ENCODE data around the gene MYH9. TPM values are rescaled to one million over a fixed set of nuclear protein-coding genes. Genes with fewer than 3 reads are reported as not detected.

Gene MYH9
- total RNA-seq, 4 donors from 2014 or later, result 337 to 553 (median 433) TPM

GRCh38 chr22:36286096-36286957 is 101.4 kb downstream of the MYH9 start:
- Histone ChIP-seq H3K4me3 (no peak overlapping the region), H3K27ac (peak overlapping the region in 3 of 4 donors; percentile 31 to 68 (median 59)), H3K9me3 (no peaks in the 10 kb centered on the region), H3K4me1 (peaks cover 0 to 5% (median 0%) of the 10 kb centered on the region in 4 donors), H3K36me3 (peaks cover 0 to 93% (median 0%) of the 10 kb centered on the region in 3 donors), H3K27me3 (no peaks in the 10 kb centered on the region)
- TF ChIP-seq, protein P1, sequence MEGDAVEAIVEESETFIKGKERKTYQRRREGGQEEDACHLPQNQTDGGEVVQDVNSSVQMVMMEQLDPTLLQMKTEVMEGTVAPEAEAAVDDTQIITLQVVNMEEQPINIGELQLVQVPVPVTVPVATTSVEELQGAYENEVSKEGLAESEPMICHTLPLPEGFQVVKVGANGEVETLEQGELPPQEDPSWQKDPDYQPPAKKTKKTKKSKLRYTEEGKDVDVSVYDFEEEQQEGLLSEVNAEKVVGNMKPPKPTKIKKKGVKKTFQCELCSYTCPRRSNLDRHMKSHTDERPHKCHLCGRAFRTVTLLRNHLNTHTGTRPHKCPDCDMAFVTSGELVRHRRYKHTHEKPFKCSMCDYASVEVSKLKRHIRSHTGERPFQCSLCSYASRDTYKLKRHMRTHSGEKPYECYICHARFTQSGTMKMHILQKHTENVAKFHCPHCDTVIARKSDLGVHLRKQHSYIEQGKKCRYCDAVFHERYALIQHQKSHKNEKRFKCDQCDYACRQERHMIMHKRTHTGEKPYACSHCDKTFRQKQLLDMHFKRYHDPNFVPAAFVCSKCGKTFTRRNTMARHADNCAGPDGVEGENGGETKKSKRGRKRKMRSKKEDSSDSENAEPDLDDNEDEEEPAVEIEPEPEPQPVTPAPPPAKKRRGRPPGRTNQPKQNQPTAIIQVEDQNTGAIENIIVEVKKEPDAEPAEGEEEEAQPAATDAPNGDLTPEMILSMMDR (IDR thresholded peaks at IDR 0.05), result peak; percentile 60 to 87 (median 79)
- no peak for TF ChIP-seq POLR2A (IDR thresholded peaks at IDR 0.05)
- peak in 2 of 3 donors; percentile 82 to 83 for DNase-seq

GRCh38 chr22:36285545-36285944 is 102.2 kb downstream of the MYH9 start:
- no peak overlapping the region for H3K4me3 ChIP-seq
- H3K4me1 ChIP-seq, result peaks cover 0 to 5% (median 0%) of the 10 kb centered on the region in 4 donors
- peak in 1 of 3 donors; percentile 45 for DNase-seq
- TF ChIP-seq, protein P1 (IDR thresholded peaks at IDR 0.05), result no peak
- no peak for TF ChIP-seq POLR2A (IDR thresholded peaks at IDR 0.05)
- H3K36me3 ChIP-seq, result peaks cover 0 to 96% (median 0%) of the 10 kb centered on the region in 3 donors
- H3K27me3 ChIP-seq, result no peaks in the 10 kb centered on the region
- peak overlapping the region in 2 of 4 donors; percentile 59 to 68 for H3K27ac ChIP-seq
- H3K9me3 ChIP-seq, result no peaks in the 10 kb centered on the region

DNA sequence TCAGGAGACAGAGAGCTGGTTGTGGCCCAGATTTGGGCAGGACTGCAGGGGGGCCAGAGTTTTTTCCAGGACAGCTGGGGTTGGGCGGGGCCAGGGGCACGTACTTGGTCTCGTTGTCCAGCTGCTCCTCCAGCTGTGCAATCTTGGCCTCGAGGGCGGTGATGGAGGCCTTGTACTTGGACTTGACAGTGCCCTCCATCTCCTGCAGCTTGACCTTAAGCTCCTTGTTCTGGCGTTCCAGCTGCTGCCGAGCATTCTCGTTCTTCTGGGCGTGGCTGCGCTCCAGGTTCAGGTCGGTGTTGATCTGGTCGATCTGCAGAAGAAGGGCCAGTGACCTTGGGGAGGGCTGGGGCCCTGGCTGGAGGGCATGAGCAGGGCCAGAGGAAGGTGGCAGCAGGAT is 102.8 kb downstream of the MYH9 start:
- H3K27ac ChIP-seq, result peak overlapping the region in 2 of 4 donors; percentile 59 to 68
- peaks cover 0 to 94% (median 0%) of the 10 kb centered on the region in 3 donors for H3K36me3 ChIP-seq
- no peak for TF ChIP-seq POLR2A (IDR thresholded peaks at IDR 0.05)
- TF ChIP-seq, protein P1 (IDR thresholded peaks at IDR 0.05), result no peak

GRCh38 chr22:36284171-36284571 is 103.6 kb downstream of the MYH9 start:
- Histone ChIP-seq H3K27ac (peak overlapping the region in 1 of 4 donors; percentile 68), H3K27me3 (no peaks in the 10 kb centered on the region), H3K4me3 (no peak overlapping the region), H3K9me3 (no peaks in the 10 kb centered on the region), H3K4me1 (peaks cover 0 to 5% (median 0%) of the 10 kb centered on the region in 4 donors), H3K36me3 (peaks cover 0 to 85% (median 0%) of the 10 kb centered on the region in 3 donors)
- TF ChIP-seq POLR2A (IDR thresholded peaks at IDR 0.05), result no peak
- TF ChIP-seq, protein P1 (IDR thresholded peaks at IDR 0.05), result no peak
- DNase-seq, result peak in 1 of 3 donors; percentile 51

More for the DNA sequence above, 102.8 kb downstream of the MYH9 start:
- Histone ChIP-seq H3K27me3 (no peaks in the 10 kb centered on the region), H3K4me3 (no peak overlapping the region), H3K4me1 (peaks cover 0 to 5% (median 0%) of the 10 kb centered on the region in 4 donors), H3K9me3 (no peaks in the 10 kb centered on the region)
- DNase-seq, result peak in 1 of 3 donors; percentile 46

GRCh38 chr22:36282328-36282831 is 105.4 kb downstream of the MYH9 start:
- no peak for DNase-seq
- TF ChIP-seq POLR2A (IDR thresholded peaks at IDR 0.05), result no peak
- TF ChIP-seq, protein P1 (IDR thresholded peaks at IDR 0.05), result no peak
- Histone ChIP-seq H3K27me3 (no peaks in the 10 kb centered on the region), H3K4me1 (peaks cover 0 to 10% (median 4%) of the 10 kb centered on the region in 4 donors), H3K4me3 (no peak overlapping the region), H3K27ac (no peak overlapping the region), H3K36me3 (peaks cover 0 to 67% (median 0%) of the 10 kb centered on the region in 3 donors), H3K9me3 (no peaks in the 10 kb centered on the region)

All from Peyer's patch (tissue), 4 donors.